Uterus (tissue), 4 donors: ENCODE measurements around the gene FOXRED1. TPM values are rescaled to one million over a fixed set of nuclear protein-coding genes. Genes with fewer than 3 reads are reported as not detected.

Experiments
- DNase-seq, 2 donors: peaks; one replicate each; pipeline ENCODE4 v3.0.0-alpha.2; 2019 to 2020
- H3K27ac ChIP-seq, 2 donors: fragments of 200-600 bp; sonication (generic); 1 replicate in 1 of 2; 2 replicates in 1 of 2; pipeline ENCODE4 v1.5.1; 2016 to 2018
- H3K27me3 ChIP-seq, 2 donors: fragments of 200-600 bp; sonication (generic); one replicate each; pipeline ENCODE4 v1.5.1; 2018 to 2019; ENCODE audit warnings: control low read depth in 1 of 2
- H3K36me3 ChIP-seq, 2 donors: fragments of 200-600 bp; sonication (generic); one replicate each; pipeline ENCODE4 v1.5.1; 2019; ENCODE audit warnings: control low read depth in 1 of 2
- H3K4me1 ChIP-seq, 2 donors: fragments of 200-600 bp; sonication (generic); one replicate each; pipeline ENCODE4 v1.5.1; 2018 to 2019; ENCODE audit warnings: control low read depth in 1 of 2
- H3K4me3 ChIP-seq, 2 donors: fragments of 200-600 bp; sonication (generic); 1 replicate in 1 of 2; 2 replicates in 1 of 2; pipeline ENCODE4 v1.5.1; 2018 to 2019; ENCODE audit warnings: mild to moderate bottlenecking in 1 of 2
- H3K9me3 ChIP-seq, 2 donors: fragments of 200-600 bp; sonication (generic); one replicate each; pipeline ENCODE4 v1.5.1; 2019; ENCODE audit warnings: control low read depth in 1 of 2
- POLR2A ChIP-seq, 2 donors: fragments of 450-650 bp; IDR thresholded peaks; one replicate each; pipeline ENCODE4 v1.6.1; 2016; ENCODE audit warnings: antibody characterized with exemption in 2 of 2, mild to moderate bottlenecking in 1 of 2, moderate library complexity in 1 of 2
- intact Hi-C: fragments of 100-400 bp; cut with DNase I; formaldehyde crosslinking; loops from one replicate; pipeline ENCODE4 v1.15.1; 2023; ENCODE audit warnings: low total_unique reads
- total RNA-seq, 4 donors: library from RNA; depleted of rRNA in 3 of 4; stranded (reverse); fragments of >200 nt in 3 of 4; gene quantifications; one replicate each; pipeline versions ENCODE4 v1.1.0 to v1.2.4, GENCODE V29; 2014 to 2023
- TF ChIP-seq, protein P1 (sequence below), 4 experiments: fragments of 200-600 bp in 2 of 4; fragments of 450-650 bp in 2 of 4; sonication (generic) in 2 of 4; IDR thresholded peaks; one replicate each; pipeline ENCODE4 v1.5.1; 2016 to 2019; ENCODE audit warnings: antibody characterized with exemption in 4 of 4, mild to moderate bottlenecking in 2 of 4, moderate library complexity in 1 of 4
- donor health status: DM: yes; HTN: yes; CAD: no.

FOXRED1 gene
- total RNA-seq, 4 donors from 2014 or later, result 0.29 to 29.1 (median 9.4) TPM

DNA sequence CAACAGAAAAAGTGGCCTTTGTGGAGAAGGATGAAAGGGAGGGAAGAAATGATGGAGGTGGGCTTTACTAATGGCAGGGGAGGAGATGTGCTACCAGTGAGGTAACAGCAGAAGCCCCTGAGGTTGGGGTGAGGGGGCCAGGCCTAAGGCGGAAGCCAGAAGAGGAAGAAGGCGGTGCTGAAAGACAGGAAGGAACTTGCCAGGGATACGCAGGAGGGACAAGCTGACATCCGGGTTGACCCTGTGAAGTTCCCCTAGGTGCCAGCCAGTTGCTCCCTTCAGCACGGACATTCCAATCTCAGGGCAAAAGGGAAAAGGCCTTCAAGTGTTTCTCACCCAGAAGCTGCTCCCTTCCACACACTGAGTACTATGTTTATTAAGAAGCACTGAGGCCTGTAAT lies 11.6 kb downstream of the FOXRED1 start:
- H3K27me3 ChIP-seq, result no peaks in the 10 kb centered on the region
- no peaks in the 10 kb centered on the region for H3K36me3 ChIP-seq
- TF ChIP-seq, protein P1, sequence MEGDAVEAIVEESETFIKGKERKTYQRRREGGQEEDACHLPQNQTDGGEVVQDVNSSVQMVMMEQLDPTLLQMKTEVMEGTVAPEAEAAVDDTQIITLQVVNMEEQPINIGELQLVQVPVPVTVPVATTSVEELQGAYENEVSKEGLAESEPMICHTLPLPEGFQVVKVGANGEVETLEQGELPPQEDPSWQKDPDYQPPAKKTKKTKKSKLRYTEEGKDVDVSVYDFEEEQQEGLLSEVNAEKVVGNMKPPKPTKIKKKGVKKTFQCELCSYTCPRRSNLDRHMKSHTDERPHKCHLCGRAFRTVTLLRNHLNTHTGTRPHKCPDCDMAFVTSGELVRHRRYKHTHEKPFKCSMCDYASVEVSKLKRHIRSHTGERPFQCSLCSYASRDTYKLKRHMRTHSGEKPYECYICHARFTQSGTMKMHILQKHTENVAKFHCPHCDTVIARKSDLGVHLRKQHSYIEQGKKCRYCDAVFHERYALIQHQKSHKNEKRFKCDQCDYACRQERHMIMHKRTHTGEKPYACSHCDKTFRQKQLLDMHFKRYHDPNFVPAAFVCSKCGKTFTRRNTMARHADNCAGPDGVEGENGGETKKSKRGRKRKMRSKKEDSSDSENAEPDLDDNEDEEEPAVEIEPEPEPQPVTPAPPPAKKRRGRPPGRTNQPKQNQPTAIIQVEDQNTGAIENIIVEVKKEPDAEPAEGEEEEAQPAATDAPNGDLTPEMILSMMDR (IDR thresholded peaks at IDR 0.05), result no peak
- TF ChIP-seq POLR2A (IDR thresholded peaks at IDR 0.05), result no peak
- H3K27ac ChIP-seq, result no peak overlapping the region
- intact Hi-C loops, result no loop called here
- H3K4me3 ChIP-seq, result no peak overlapping the region
- DNase-seq, result no peak
- peaks cover 3 to 4% of the 10 kb centered on the region in 2 donors for H3K4me1 ChIP-seq
- no peaks in the 10 kb centered on the region for H3K9me3 ChIP-seq

DNA sequence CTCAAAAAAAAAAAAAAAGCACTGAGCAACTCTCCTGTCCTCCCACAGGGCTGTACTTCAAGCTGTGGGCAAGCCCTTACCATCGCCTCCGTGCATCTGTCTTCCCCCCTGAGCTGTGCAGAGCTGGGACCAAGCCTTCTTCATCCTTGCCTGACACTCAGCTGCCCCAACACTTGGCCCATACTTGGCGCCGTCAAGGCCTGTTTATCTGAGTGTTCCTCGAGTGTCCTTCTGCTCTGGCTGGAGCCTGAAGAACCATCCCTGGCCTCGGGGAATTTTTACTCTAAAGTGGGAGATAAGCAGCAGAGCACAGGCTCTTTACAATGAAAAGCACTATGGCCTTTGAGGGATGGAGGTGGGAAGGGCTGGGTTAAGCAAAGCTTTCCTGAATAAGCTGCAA lies 12.3 kb downstream of the FOXRED1 start:
- Histone ChIP-seq H3K27ac (no peak overlapping the region), H3K36me3 (no peaks in the 10 kb centered on the region), H3K4me3 (no peak overlapping the region), H3K4me1 (peaks cover 3 to 4% of the 10 kb centered on the region in 2 donors), H3K27me3 (no peaks in the 10 kb centered on the region), H3K9me3 (no peaks in the 10 kb centered on the region)
- intact Hi-C loops, result no loop called here
- TF ChIP-seq, protein P1 (IDR thresholded peaks at IDR 0.05), result no peak
- TF ChIP-seq POLR2A (IDR thresholded peaks at IDR 0.05), result no peak
- no peak for DNase-seq

DNA sequence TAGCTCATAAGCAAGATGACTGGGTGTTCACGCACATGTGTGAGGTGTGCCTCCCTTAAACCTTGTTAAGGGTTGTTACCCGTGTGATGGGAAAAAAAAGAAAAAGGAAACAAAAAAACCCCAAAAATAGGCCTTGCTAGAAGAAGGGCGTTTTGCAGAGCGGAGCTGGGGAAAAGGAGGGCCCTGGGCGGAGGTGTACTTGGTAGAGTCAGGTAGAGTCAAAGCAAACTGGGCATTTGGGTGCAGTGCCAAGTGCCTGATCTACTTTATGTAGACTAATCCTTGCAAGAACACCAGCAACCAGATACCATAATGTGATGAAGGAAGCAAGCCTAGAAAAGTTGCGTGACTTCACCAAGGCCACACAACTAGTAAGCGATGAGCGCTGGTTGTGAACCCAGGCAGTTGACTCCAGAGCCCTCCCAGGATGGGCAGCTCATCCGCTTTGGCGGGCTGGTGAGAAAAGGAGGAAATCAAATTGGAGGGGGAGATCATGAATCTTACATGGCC lies 12.8 kb downstream of the FOXRED1 start:
- Histone ChIP-seq H3K27me3 (no peaks in the 10 kb centered on the region), H3K36me3 (no peaks in the 10 kb centered on the region), H3K4me1 (peaks cover 3 to 4% of the 10 kb centered on the region in 2 donors), H3K27ac (peak overlapping the region; percentile 91 to 94), H3K9me3 (no peaks in the 10 kb centered on the region), H3K4me3 (no peak overlapping the region)
- TF ChIP-seq, protein P1 (IDR thresholded peaks at IDR 0.05), result no peak
- no peak for TF ChIP-seq POLR2A (IDR thresholded peaks at IDR 0.05)
- intact Hi-C loops, result no loop called here
- DNase-seq, result no peak

GRCh38 chr11:126282361-126282735 lies 13.4 kb downstream of the FOXRED1 start:
- DNase-seq, result peak; percentile 45 to 64
- Histone ChIP-seq H3K4me1 (peaks cover 3 to 4% of the 10 kb centered on the region in 2 donors), H3K36me3 (no peaks in the 10 kb centered on the region), H3K9me3 (no peaks in the 10 kb centered on the region), H3K27ac (peak overlapping the region; percentile 91 to 94), H3K27me3 (no peaks in the 10 kb centered on the region), H3K4me3 (peak overlapping the region; percentile 70 to 71)
- intact Hi-C loops, result no loop called here
- TF ChIP-seq, protein P1 (IDR thresholded peaks at IDR 0.05), result no peak
- TF ChIP-seq POLR2A (IDR thresholded peaks at IDR 0.05), result no peak

- DNase-seq, result peak; percentile 61 to 69
- intact Hi-C loops, result no loop called here
- Histone ChIP-seq H3K4me1 (peaks cover 3 to 4% of the 10 kb centered on the region in 2 donors), H3K27me3 (no peaks in the 10 kb centered on the region), H3K36me3 (no peaks in the 10 kb centered on the region), H3K9me3 (no peaks in the 10 kb centered on the region), H3K27ac (peak within 1 kb of the TSS; percentile 91 to 94), H3K4me3 (peak within 1 kb of the TSS; percentile 70 to 71)
- TF ChIP-seq POLR2A (IDR thresholded peaks at IDR 0.05), result peak in 1 of 2 donors; percentile 57
- TF ChIP-seq, protein P1 (IDR thresholded peaks at IDR 0.05), result peak in 2 of 4 experiments; percentile 4 to 47
Measured at GRCh38 chr11:126282736-126283591, 14.0 kb downstream of the FOXRED1 start, which contains the start of gene TIRAP. TIRAP (plus strand) TSS chr11:126283093; CDS start chr11:126290895, 7,802 bp downstream.
